Ishikawa (cell line): Measurements from ENCODE around the gene HK2.

ENCODE experiments used
- CEBPB ChIP-seq: IDR thresholded peaks from 2 replicates; pipeline ENCODE4 v1.6.1; 2012
- CREB1 ChIP-seq: IDR thresholded peaks from 2 replicates; pipeline ENCODE4 v1.6.1; 2012; ENCODE audit warnings: low read depth
- EGR1 ChIP-seq: IDR thresholded peaks from 2 replicates; pipeline ENCODE4 v1.6.1; 2012
- EP300 ChIP-seq: IDR thresholded peaks from 2 replicates; pipeline ENCODE4 v1.6.1; 2012; ENCODE audit warnings: borderline replicate concordance
- FOXM1 ChIP-seq: IDR thresholded peaks from 2 replicates; pipeline ENCODE4 v1.6.1; 2012; ENCODE audit warnings: low read depth, borderline replicate concordance
- MAX ChIP-seq: IDR thresholded peaks from 2 replicates; pipeline ENCODE4 v1.6.1; 2012
- NFIC ChIP-seq: IDR thresholded peaks from 2 replicates; pipeline ENCODE4 v1.6.1; 2012
- RAD21 ChIP-seq: IDR thresholded peaks from 2 replicates; pipeline ENCODE4 v1.6.1; 2012; ENCODE audit warnings: low read depth
- REST ChIP-seq: IDR thresholded peaks from 2 replicates; pipeline ENCODE4 v1.6.1; 2012; ENCODE audit warnings: low read depth, mild to moderate bottlenecking
- TAF1 ChIP-seq: IDR thresholded peaks from 2 replicates; pipeline ENCODE4 v1.6.1; 2012; ENCODE audit warnings: low read depth, mild to moderate bottlenecking
- TCF12 ChIP-seq: IDR thresholded peaks from 2 replicates; pipeline ENCODE4 v1.6.1; 2012; ENCODE audit warnings: low read depth
- TEAD4 ChIP-seq: IDR thresholded peaks from 2 replicates; pipeline ENCODE4 v1.6.1; 2012
- USF1 ChIP-seq: IDR thresholded peaks from 2 replicates; pipeline ENCODE4 v1.6.1; 2012
- YY1 ChIP-seq: IDR thresholded peaks from 2 replicates; pipeline ENCODE4 v1.6.1; 2012; ENCODE audit warnings: low read depth
- ZBTB7A ChIP-seq: IDR thresholded peaks from 2 replicates; pipeline ENCODE4 v1.6.1; 2012; ENCODE audit warnings: low read depth

HK2 gene

GRCh38 chr2:74843899-74844298, 10.0 kb downstream of the HK2 start:
- TF ChIP-seq EGR1 (no peak), CREB1 (no peak), TAF1 (no peak), REST (no peak), TEAD4 (no peak), USF1 (no peak), EP300 (no peak), TCF12 (no peak), CEBPB (no peak), ZBTB7A (no peak), RAD21 (no peak), MAX (no peak), NFIC (no peak), YY1 (no peak)

- TF ChIP-seq EP300 (no peak), TAF1 (no peak), CEBPB (no peak), TCF12 (no peak), RAD21 (no peak), ZBTB7A (no peak), CREB1 (no peak), TEAD4 (no peak), YY1 (no peak), NFIC (no peak), REST (no peak), FOXM1 (no peak), USF1 (no peak), EGR1 (no peak), MAX (no peak)
Measured at GRCh38 chr2:74844752-74845151, 10.8 kb downstream of the HK2 start.

GRCh38 chr2:74845217-74845751, 11.4 kb downstream of the HK2 start:
- 0 out of 2 replicates have a peak, but pooled peaks have one; percentile 3 for TF ChIP-seq RAD21
- TF ChIP-seq NFIC = peak; percentile 38; the same call in 1 of the 2 replicates
- no peak for TF ChIP-seq REST
- TF ChIP-seq TEAD4 = no peak
- TF ChIP-seq CREB1 = no peak
- TF ChIP-seq ZBTB7A = no peak
- TF ChIP-seq YY1 = peak; percentile 71; the same call in 1 of the 2 replicates
- 0 out of 2 replicates have a peak, but pooled peaks have one; percentile 58 for TF ChIP-seq MAX
- TF ChIP-seq TAF1 = no peak
- TF ChIP-seq CEBPB = no peak
- TF ChIP-seq TCF12 = peak; percentile 75
- TF ChIP-seq EP300 = peak; percentile 51; the same call in 1 of the 2 replicates
- no peak for TF ChIP-seq FOXM1

- TF ChIP-seq NFIC (no peak), FOXM1 (no peak), ZBTB7A (no peak), EP300 (no peak), MAX (no peak), TCF12 (no peak), TAF1 (no peak), REST (no peak), USF1 (no peak), RAD21 (no peak), CEBPB (no peak), TEAD4 (no peak), CREB1 (no peak), EGR1 (no peak), YY1 (no peak)
Measured at GRCh38 chr2:74845991-74846390, 12.1 kb downstream of the HK2 start.
